Fibroblast of villous mesenchyme (primary cell): ENCODE results near the gene UBTF. TPM values are rescaled to one million over a fixed set of nuclear protein-coding genes. Genes with fewer than 3 reads are reported as not detected.

Experiments used
- DNase-seq: peaks from one replicate; pipeline ENCODE4 v3.0.0-alpha.2; 2010; ENCODE audit warnings: low read depth
- H3K4me3 ChIP-seq: 2 replicates; pipeline ENCODE4 v1.5.1; 2011; ENCODE audit warnings: low read depth, mild to moderate bottlenecking, low read length
- CTCF ChIP-seq: IDR thresholded peaks from 2 replicates; pipeline ENCODE4 v1.5.1; 2012; ENCODE audit warnings: low read depth, mild to moderate bottlenecking, low read length; ENCODE audit not compliant: insufficient read depth
- total RNA-seq: library from RNA; depleted of rRNA; stranded (reverse); fragments of >200 nt; gene quantifications from 2 replicates; pipeline ENCODE4 v1.2.3, GENCODE V29; 2012

UBTF gene
- total RNA-seq, 1 donor: 46.6 TPM

GRCh38 chr17:44219108-44219615, 313 bp downstream of the UBTF start:
- peak; percentile 67 for DNase-seq

DNA sequence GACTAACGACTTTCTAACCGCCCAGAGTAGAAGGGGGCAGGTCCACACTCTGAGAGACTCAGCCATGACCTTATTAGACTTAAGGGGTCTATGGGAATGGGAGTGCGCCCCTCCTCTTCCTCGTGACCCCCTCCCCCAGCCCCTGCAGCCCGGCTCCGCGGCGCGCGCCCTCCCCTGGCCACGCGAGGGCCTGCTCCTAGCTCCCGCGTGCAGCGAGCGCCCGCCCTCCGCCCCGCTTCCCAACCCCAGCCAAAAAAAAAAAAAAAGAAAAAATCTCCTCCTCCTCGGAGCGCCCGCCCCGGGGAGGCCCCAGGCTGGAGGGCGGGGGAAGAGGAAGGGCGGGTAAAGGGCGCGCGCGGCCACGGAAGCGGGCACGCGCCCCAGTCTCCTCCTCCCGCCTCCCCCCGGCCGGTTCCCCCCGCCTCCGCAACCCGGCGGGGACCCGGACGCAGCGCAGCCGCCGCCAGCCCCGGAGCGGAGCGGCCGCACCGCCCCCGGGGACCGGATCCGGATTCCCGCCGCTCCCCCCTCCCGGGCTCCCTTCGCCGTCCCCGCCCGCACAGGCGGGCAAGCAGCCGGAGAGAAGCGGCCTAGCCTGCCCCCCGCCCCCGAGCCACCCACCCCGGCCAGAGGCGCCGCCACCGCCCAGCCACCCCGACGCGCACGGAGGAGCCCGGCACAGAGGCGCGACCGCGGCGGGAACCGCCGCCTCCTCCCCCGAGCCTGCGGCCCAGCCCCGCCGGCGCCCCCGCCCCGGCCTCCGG, 949 bp downstream of the UBTF start:
- TF ChIP-seq CTCF: peak; percentile 56
- H3K4me3 ChIP-seq: peak overlapping the region; percentile 86
- peak; percentile 92 for DNase-seq

More at GRCh38 chr17:44219108-44219615, 313 bp downstream of the UBTF start:
- peak overlapping the region; percentile 86 for H3K4me3 ChIP-seq
- peak; percentile 29 for TF ChIP-seq CTCF

- DNase-seq: no peak
- peak overlapping the region; percentile 64 for H3K4me3 ChIP-seq
- TF ChIP-seq CTCF: no peak
Measured at GRCh38 chr17:44217738-44218343, 1.6 kb downstream of the UBTF start.

DNA sequence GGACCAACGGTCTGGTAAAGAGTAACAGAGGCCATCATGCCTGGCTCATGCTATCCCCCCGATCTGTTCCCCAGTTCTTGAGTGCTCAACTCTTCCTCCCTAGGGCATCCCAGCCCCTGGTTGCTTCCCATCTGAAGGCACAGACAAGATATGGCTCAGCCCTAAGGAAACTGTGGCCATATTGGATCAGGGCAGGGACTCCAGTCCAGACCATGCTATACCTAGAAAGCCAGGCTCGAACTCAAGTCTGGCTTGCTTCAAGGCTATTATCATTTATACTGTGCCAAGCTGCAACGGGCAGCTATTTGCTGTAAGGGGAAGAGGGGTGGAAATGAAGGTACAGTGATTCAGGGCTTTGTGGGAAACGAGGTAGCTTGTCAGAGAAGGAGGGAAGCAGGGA, 2.8 kb downstream of the UBTF start:
- no peak for TF ChIP-seq CTCF
- H3K4me3 ChIP-seq: no peak overlapping the region
- DNase-seq: no peak

- no peak for DNase-seq
- no peak overlapping the region for H3K4me3 ChIP-seq
- TF ChIP-seq CTCF: no peak
Measured at GRCh38 chr17:44216173-44216572, 3.3 kb downstream of the UBTF start.

GRCh38 chr17:44214896-44215295, 4.6 kb downstream of the UBTF start:
- no peak for TF ChIP-seq CTCF
- DNase-seq: no peak
- no peak overlapping the region for H3K4me3 ChIP-seq
